ENCODE data around the gene ABCA7. TPM values are rescaled to one million over a fixed set of nuclear protein-coding genes. Genes with fewer than 3 reads are reported as not detected.

The ABCA7 gene
- total and polyA plus RNA-seq, 9 donors, result 1.4 to 10.5 (median 2.5) TPM

DNA sequence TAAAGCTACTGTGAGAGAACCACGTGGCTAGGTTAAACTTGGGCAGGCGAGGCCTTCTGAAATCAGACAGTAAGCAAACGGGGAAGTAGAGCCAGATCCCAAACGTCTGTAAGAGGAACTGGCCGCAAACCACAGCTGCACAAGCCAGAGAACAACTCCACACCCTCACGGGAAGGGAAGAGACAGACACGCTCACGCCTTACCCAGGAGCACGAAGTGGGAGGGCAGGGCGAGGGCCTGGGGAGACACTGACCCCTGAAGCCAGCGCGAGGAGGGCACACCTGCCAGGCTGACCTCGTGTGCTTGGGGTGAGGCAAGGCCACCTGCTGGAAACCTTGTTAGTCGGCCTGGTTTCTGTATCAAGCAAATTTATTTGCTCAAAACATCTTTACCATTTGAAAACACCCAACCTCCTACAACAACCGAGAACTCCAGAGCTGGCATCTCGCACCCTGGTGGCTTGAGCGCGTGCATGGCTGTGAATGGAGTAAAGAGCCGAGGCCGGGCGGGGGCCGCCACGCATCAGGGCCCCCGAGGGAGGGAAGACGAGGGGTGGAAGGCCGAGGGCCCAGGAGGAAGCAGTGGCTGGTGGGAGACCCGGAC is 48.0 kb downstream of the ABCA7 start:
- DNase-seq, result no peak
- H3K27ac ChIP-seq, result no peak overlapping the region
- intact Hi-C loops (cut with DNase I), result no loop called here
- no peak overlapping the region for H3K4me3 ChIP-seq
- no peaks in the 10 kb centered on the region for H3K27me3 ChIP-seq
- WGBS, 3 donors, result 63 to 74% (median 72%) methylated on average over 27 of the region's 27 CpGs
- TF ChIP-seq EP300 (IDR thresholded peaks at IDR 0.05) (no peak), POLR2A (IDR thresholded peaks at IDR 0.05) (no peak)
- TF ChIP-seq, protein P1, sequence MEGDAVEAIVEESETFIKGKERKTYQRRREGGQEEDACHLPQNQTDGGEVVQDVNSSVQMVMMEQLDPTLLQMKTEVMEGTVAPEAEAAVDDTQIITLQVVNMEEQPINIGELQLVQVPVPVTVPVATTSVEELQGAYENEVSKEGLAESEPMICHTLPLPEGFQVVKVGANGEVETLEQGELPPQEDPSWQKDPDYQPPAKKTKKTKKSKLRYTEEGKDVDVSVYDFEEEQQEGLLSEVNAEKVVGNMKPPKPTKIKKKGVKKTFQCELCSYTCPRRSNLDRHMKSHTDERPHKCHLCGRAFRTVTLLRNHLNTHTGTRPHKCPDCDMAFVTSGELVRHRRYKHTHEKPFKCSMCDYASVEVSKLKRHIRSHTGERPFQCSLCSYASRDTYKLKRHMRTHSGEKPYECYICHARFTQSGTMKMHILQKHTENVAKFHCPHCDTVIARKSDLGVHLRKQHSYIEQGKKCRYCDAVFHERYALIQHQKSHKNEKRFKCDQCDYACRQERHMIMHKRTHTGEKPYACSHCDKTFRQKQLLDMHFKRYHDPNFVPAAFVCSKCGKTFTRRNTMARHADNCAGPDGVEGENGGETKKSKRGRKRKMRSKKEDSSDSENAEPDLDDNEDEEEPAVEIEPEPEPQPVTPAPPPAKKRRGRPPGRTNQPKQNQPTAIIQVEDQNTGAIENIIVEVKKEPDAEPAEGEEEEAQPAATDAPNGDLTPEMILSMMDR (IDR thresholded peaks at IDR 0.05), result no peak
- no peaks in the 10 kb centered on the region for H3K9me3 ChIP-seq
- no peaks in the 10 kb centered on the region for H3K36me3 ChIP-seq
- H3K4me1 ChIP-seq (ENCODE audit: insufficient read depth), result no peaks in the 10 kb centered on the region

GRCh38 chr19:1088416-1089010 is 48.6 kb downstream of the ABCA7 start:
- Histone ChIP-seq H3K9me3 (no peaks in the 10 kb centered on the region), H3K36me3 (no peaks in the 10 kb centered on the region), H3K27ac (no peak overlapping the region), H3K27me3 (no peaks in the 10 kb centered on the region), H3K4me3 (no peak overlapping the region), H3K4me1 (ENCODE audit: insufficient read depth) (no peaks in the 10 kb centered on the region)
- intact Hi-C loops (cut with DNase I), result no loop called here
- WGBS, 3 donors, result 78 to 90% (median 86%) methylated on average over 27 of the region's 27 CpGs
- no peak for TF ChIP-seq EP300 (IDR thresholded peaks at IDR 0.05)
- TF ChIP-seq, protein P1 (IDR thresholded peaks at IDR 0.05), result no peak
- no peak for TF ChIP-seq POLR2A (IDR thresholded peaks at IDR 0.05)
- DNase-seq, result no peak

DNA sequence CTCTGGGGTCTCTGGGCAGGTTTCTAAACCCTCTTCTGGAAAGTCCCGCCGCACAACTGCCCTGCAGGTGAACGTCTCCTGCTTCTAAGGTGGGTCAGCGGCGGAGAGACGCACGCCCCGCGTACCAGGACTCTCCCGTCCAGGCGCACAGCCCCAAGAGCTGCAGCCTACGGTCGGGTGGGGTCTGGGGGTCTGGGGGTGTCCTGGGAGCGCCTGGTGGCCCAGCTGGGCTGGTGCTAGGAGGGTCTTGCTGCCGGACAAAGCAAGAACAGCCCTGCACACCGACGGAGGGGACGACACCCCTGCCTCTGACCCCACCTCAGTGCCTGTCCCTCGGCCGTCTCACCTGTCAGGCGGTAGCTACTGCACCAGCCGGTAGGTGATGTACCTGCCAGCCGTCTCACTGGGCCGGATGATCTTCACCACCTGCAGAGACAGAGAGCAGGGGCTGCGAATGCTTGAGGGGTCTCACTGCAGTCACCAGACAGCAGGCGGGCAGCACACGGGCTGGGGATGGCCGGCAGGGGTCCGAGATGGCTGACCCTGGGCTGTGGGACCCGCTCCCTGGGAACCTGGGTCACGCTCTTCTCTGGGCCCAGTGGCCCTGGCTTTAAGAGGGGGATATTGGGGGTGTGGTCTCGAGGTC is 49.3 kb downstream of the ABCA7 start:
- no peak for DNase-seq
- H3K27ac ChIP-seq, result no peak overlapping the region

GRCh38 chr19:1089891-1090290 is 50.0 kb downstream of the ABCA7 start:
- intact Hi-C loops (cut with DNase I), result no loop called here
- H3K36me3 ChIP-seq, result no peaks in the 10 kb centered on the region

More for the DNA sequence above, 49.3 kb downstream of the ABCA7 start:
- Histone ChIP-seq H3K36me3 (no peaks in the 10 kb centered on the region), H3K4me3 (no peak overlapping the region), H3K9me3 (no peaks in the 10 kb centered on the region), H3K27me3 (no peaks in the 10 kb centered on the region), H3K4me1 (ENCODE audit: insufficient read depth) (peaks cover 5% of the 10 kb centered on the region)
- WGBS, 3 donors, result 92 to 93% (median 93%) methylated on average over 31 to 32 of the region's 32 CpGs
- intact Hi-C loops (cut with DNase I), result no loop called here
- TF ChIP-seq, protein P1 (IDR thresholded peaks at IDR 0.05), result no peak
- TF ChIP-seq EP300 (IDR thresholded peaks at IDR 0.05) (no peak), POLR2A (IDR thresholded peaks at IDR 0.05) (no peak)

More at GRCh38 chr19:1089891-1090290, 50.0 kb downstream of the ABCA7 start:
- TF ChIP-seq, protein P1 (IDR thresholded peaks at IDR 0.05), result no peak
- TF ChIP-seq EP300 (IDR thresholded peaks at IDR 0.05) (no peak), POLR2A (IDR thresholded peaks at IDR 0.05) (no peak)
- H3K4me1 ChIP-seq (ENCODE audit: insufficient read depth), result peaks cover 6% of the 10 kb centered on the region
- H3K27ac ChIP-seq, result no peak overlapping the region
- no peak overlapping the region for H3K4me3 ChIP-seq
- 69 to 83% (median 75%) methylated on average over 8 to 22 of the region's 22 CpGs for WGBS, 3 donors
- DNase-seq, result no peak
- H3K9me3 ChIP-seq, result no peaks in the 10 kb centered on the region
- H3K27me3 ChIP-seq, result no peaks in the 10 kb centered on the region
